Measurements from ENCODE around the gene DIS3L2. TPM values are rescaled to one million over a fixed set of nuclear protein-coding genes. Genes with fewer than 3 reads are reported as not detected.
A peak's percentile ranks its signal among the peaks of the same experiment; 100 is the strongest.
"Not testable (repeated sequence)": the region's sequence is repeated elsewhere in the genome, so short reads cannot be mapped to it uniquely, and the experiment has no call there.

DIS3L2 gene
- total RNA-seq, 6 donors from 2014 or later, result 31.2 to 98.5 (median 50.3) TPM

DNA sequence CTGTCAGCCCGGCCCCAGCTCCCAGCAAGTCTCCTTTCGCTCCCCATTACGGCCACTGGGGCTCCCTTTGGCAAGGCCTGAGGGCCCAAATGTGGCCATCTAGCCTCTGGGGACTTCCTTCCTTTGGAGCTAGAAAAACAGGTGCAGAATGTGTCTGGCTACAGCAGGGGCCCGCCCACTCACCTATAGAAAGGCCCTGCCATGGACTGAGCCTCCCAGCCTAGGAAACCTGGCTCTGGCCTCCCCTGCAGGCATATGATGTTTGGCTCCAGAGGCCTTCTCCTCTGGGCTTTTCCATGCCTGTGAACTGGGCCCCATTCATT lies 361.8 kb downstream of the DIS3L2 start:
- ATAC-seq (ENCODE audit: low FRiP score in 2 of 2) (no peak), DNase-seq (peak in 1 of 2 donors; percentile 15)
- Histone ChIP-seq H3K4me1 (peaks cover 0 to 11% (median 2%) of the 10 kb centered on the region in 4 donors), H3K4me3 (no peak overlapping the region), H3K36me3 (peaks cover 0 to 5% (median 0%) of the 10 kb centered on the region in 4 donors), H3K27ac (no peak overlapping the region), H3K27me3 (no peaks in the 10 kb centered on the region), H3K9me3 (no peaks in the 10 kb centered on the region)
- WGBS, 2 donors, result 100% methylated on average over 2 to 4 of the region's 4 CpGs
- TF ChIP-seq POLR2A (IDR thresholded peaks at IDR 0.05) (no peak), EP300 (IDR thresholded peaks at IDR 0.05) (no peak), POLR2AphosphoS5 (IDR thresholded peaks at IDR 0.05) (no peak)
- TF ChIP-seq, protein P1, sequence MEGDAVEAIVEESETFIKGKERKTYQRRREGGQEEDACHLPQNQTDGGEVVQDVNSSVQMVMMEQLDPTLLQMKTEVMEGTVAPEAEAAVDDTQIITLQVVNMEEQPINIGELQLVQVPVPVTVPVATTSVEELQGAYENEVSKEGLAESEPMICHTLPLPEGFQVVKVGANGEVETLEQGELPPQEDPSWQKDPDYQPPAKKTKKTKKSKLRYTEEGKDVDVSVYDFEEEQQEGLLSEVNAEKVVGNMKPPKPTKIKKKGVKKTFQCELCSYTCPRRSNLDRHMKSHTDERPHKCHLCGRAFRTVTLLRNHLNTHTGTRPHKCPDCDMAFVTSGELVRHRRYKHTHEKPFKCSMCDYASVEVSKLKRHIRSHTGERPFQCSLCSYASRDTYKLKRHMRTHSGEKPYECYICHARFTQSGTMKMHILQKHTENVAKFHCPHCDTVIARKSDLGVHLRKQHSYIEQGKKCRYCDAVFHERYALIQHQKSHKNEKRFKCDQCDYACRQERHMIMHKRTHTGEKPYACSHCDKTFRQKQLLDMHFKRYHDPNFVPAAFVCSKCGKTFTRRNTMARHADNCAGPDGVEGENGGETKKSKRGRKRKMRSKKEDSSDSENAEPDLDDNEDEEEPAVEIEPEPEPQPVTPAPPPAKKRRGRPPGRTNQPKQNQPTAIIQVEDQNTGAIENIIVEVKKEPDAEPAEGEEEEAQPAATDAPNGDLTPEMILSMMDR (IDR thresholded peaks at IDR 0.05), result no peak

GRCh38 chr2:232323967-232324366 lies 362.5 kb downstream of the DIS3L2 start:
- not testable (repeated sequence) for H3K27me3 ChIP-seq; ATAC-seq (ENCODE audit: low FRiP score in 2 of 2); H3K4me1 ChIP-seq; H3K27ac ChIP-seq; DNase-seq; H3K36me3 ChIP-seq; H3K9me3 ChIP-seq; H3K4me3 ChIP-seq
- WGBS, 2 donors, result 85 to 100% methylated on average over 1 to 5 of the region's 6 CpGs

- H3K9me3 ChIP-seq, result no peaks in the 10 kb centered on the region
- H3K4me3 ChIP-seq, result no peak overlapping the region
- H3K27ac ChIP-seq, result no peak overlapping the region
- whole genome bisulfite sequencing, 2 donors, result 89 to 92% methylated on average over 4 of the region's 4 CpGs
- no peaks in the 10 kb centered on the region for H3K27me3 ChIP-seq
- peaks cover 0 to 3% (median 2%) of the 10 kb centered on the region in 4 donors for H3K4me1 ChIP-seq
- no peak for ATAC-seq (ENCODE audit: low FRiP score in 2 of 2)
- peak in 1 of 2 donors; percentile 13 for DNase-seq
- TF ChIP-seq POLR2AphosphoS5 (IDR thresholded peaks at IDR 0.05) (no peak), POLR2A (IDR thresholded peaks at IDR 0.05) (no peak)
- H3K36me3 ChIP-seq, result peaks cover 0 to 5% (median 0%) of the 10 kb centered on the region in 4 donors
These were observed 363.3 kb downstream of the DIS3L2 start for GRCh38 chr2:232324778-232325177.

- H3K27ac ChIP-seq, result no peak overlapping the region
- peak; percentile 72 to 85 for ATAC-seq (ENCODE audit: low FRiP score in 2 of 2)
- WGBS, 2 donors, result 87% methylated on average over 20 of the region's 24 CpGs; no CpG with 5 or more reads in 1 of the 2 donors
These were observed 364.1 kb downstream of the DIS3L2 start for GRCh38 chr2:232325324-232326273.

GRCh38 chr2:232326274-232327104 lies 365.0 kb downstream of the DIS3L2 start:
- not testable (repeated sequence) for H3K27me3 ChIP-seq; H3K27ac ChIP-seq; H3K9me3 ChIP-seq; H3K4me1 ChIP-seq; ATAC-seq (ENCODE audit: low FRiP score in 2 of 2); H3K36me3 ChIP-seq; H3K4me3 ChIP-seq
- peak in 1 of 2 donors; percentile 13 for DNase-seq
- WGBS, 2 donors, result 63 to 70% methylated on average over 7 to 8 of the region's 12 CpGs
- TF ChIP-seq, protein P1 (IDR thresholded peaks at IDR 0.05), result peak in 1 of 6 experiments; percentile 21

More at GRCh38 chr2:232325324-232326273, 364.1 kb downstream of the DIS3L2 start:
- Histone ChIP-seq H3K27me3 (no peaks in the 10 kb centered on the region), H3K9me3 (no peaks in the 10 kb centered on the region), H3K36me3 (peaks cover 0 to 5% (median 0%) of the 10 kb centered on the region in 4 donors), H3K4me3 (no peak overlapping the region), H3K4me1 (peaks cover 0 to 3% (median 2%) of the 10 kb centered on the region in 4 donors)
- TF ChIP-seq POLR2A (IDR thresholded peaks at IDR 0.05), result no peak
- TF ChIP-seq, protein P1 (IDR thresholded peaks at IDR 0.05), result peak; percentile 63 to 84 (median 72)
- DNase-seq, result peak in 1 of 2 donors; percentile 64
